ENCODE data around the gene RNF20. TPM values are rescaled to one million over a fixed set of nuclear protein-coding genes. Genes with fewer than 3 reads are reported as not detected.
"Not testable (repeated sequence)": the region's sequence is repeated elsewhere in the genome, so short reads cannot be mapped to it uniquely, and the experiment has no call there.

Gene RNF20
- total RNA-seq (2014; rRNA removed) = 35.4 and 44.4 TPM in 2 replicates
- polyA plus RNA-seq (2012) = 25.0 TPM

- DNase-seq (ENCODE audit: low read depth) = peak; percentile 99
Measured at GRCh38 chr9:101533334-101534204, at the start of gene RNF20. TSS of gene RNF20 (plus strand) at chr9:101533853. CDS start at chr9:101535424, 1,571 bp downstream.

GRCh38 chr9:101484046-101484445, 49.6 kb upstream of the RNF20 start:
- no peak for DNase-seq (ENCODE audit: low read depth)

GRCh38 chr9:101485924-101486692, 47.5 kb upstream of the RNF20 start:
- DNase-seq (ENCODE audit: low read depth) = no peak

- DNase-seq (ENCODE audit: low read depth) = peak; percentile 74
Measured at GRCh38 chr9:101486693-101487442, 46.8 kb upstream of the RNF20 start.

- no peak for DNase-seq (ENCODE audit: low read depth)
Measured at GRCh38 chr9:101487443-101487840, 46.2 kb upstream of the RNF20 start.

GRCh38 chr9:101495810-101496209, 37.8 kb upstream of the RNF20 start:
- no peak for DNase-seq (ENCODE audit: low read depth)

GRCh38 chr9:101498323-101498722, 35.3 kb upstream of the RNF20 start:
- DNase-seq (ENCODE audit: low read depth) = no peak

- no peak for DNase-seq (ENCODE audit: low read depth)
Measured at GRCh38 chr9:101504188-101504587, 29.5 kb upstream of the RNF20 start.

- DNase-seq (ENCODE audit: low read depth) = no peak
Measured at GRCh38 chr9:101508211-101508610, 25.4 kb upstream of the RNF20 start.

- DNase-seq (ENCODE audit: low read depth) = no peak
Measured at GRCh38 chr9:101509572-101509971, 24.1 kb upstream of the RNF20 start.

- no peak for DNase-seq (ENCODE audit: low read depth)
Measured at GRCh38 chr9:101510459-101510858, 23.2 kb upstream of the RNF20 start.

GRCh38 chr9:101511009-101511408, 22.6 kb upstream of the RNF20 start:
- no peak for DNase-seq (ENCODE audit: low read depth)

- DNase-seq (ENCODE audit: low read depth) = no peak
Measured at GRCh38 chr9:101512116-101512515, 21.5 kb upstream of the RNF20 start.

- DNase-seq (ENCODE audit: low read depth) = no peak
Measured at GRCh38 chr9:101513351-101513750, 20.3 kb upstream of the RNF20 start.

GRCh38 chr9:101514071-101514470, 19.6 kb upstream of the RNF20 start:
- peak; percentile 36 for DNase-seq (ENCODE audit: low read depth)

GRCh38 chr9:101516655-101517054, 17.0 kb upstream of the RNF20 start:
- DNase-seq (ENCODE audit: low read depth) = no peak

- not testable (repeated sequence) for DNase-seq (ENCODE audit: low read depth)
Measured at GRCh38 chr9:101518489-101518888, 15.2 kb upstream of the RNF20 start.

GRCh38 chr9:101524371-101524770, 9.3 kb upstream of the RNF20 start:
- no peak for DNase-seq (ENCODE audit: low read depth)

- DNase-seq (ENCODE audit: low read depth) = no peak
Measured at GRCh38 chr9:101527066-101527465, 6.6 kb upstream of the RNF20 start.

- no peak for DNase-seq (ENCODE audit: low read depth)
Measured at GRCh38 chr9:101528015-101528414, 5.6 kb upstream of the RNF20 start.

- peak; percentile 72 for DNase-seq (ENCODE audit: low read depth)
Measured at GRCh38 chr9:101530076-101530711, 3.5 kb upstream of the RNF20 start.
